ENCODE results near the gene PATZ1.

DNA sequence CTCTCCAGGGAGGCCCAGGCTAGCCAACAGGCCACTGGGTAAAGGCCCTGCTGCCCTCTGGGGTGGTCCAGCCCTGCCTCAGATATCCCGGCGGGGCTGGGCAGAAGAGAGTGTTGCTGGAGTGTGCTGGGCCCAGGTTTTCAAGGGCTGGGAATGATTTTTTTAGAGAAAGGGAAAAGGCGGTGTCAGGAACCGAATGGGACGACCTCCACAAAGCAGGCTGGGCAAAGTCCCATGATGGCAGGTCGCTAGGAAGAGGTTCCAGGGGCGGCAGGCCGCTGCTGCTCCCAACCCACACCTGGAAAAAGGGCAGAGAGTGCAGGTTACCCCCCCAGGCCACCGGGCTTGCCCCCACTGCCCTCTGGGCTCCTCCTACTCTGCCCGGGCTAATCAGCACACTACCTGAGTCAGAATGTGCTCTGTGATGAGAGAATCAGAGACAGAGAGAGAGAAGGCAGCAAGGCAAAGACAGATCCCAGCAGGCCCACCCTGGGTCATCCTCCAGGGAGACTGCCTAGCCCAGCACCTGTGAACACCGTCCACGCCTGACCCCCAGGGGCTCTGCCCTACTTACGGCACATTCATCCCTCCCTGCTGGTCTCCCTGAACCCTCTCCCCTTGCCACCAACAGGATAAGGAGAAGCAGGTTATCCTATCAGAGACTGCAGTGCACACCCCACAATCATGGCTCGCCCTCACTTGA, 4.6 kb downstream of the PATZ1 start:
- TF ChIP-seq EZH2 (IDR thresholded peaks at IDR 0.05; ENCODE audit: insufficient read depth, poor library complexity, severe bottlenecking) (no peak), EZH2phosphoT487 (IDR thresholded peaks at IDR 0.05; ENCODE audit: insufficient read depth, low read depth) (no peak)
